Psoas muscle (tissue), 8 donors: ENCODE results near the gene SUMF1. TPM values are rescaled to one million over a fixed set of nuclear protein-coding genes. Genes with fewer than 3 reads are reported as not detected.

Source experiments
- ATAC-seq, 4 donors: fragments of 200-7000 bp; cut with Tn5 transposase; one replicate each; pipeline ENCODE4 v1.9.1; 2020; ENCODE audit warnings: moderate library complexity in 3 of 4, mild to moderate bottlenecking in 2 of 4
- DNase-seq, 2 donors: peaks; one replicate each; pipeline ENCODE4 v3.0.0-alpha.2; 2020
- H3K27ac ChIP-seq: fragments of 200-600 bp; one replicate; pipeline ENCODE4 v1.8.0; 2022
- H3K27me3 ChIP-seq, 3 donors: fragments of 200-600 bp in 1 of 3; one replicate each; pipeline versions ENCODE4 v1.6.1 to v1.8.0; 2013 to 2022; ENCODE audit warnings: low read length in 2 of 3, mild to moderate bottlenecking in 2 of 3, moderate library complexity in 1 of 3; ENCODE audit not compliant: insufficient read depth in 3 of 3
- H3K36me3 ChIP-seq, 2 donors: fragments of 200-600 bp in 1 of 2; one replicate each; pipeline versions ENCODE4 v1.6.1 to v1.8.0; 2013 to 2022; ENCODE audit warnings: low read depth in 1 of 2, mild to moderate bottlenecking in 1 of 2, moderate library complexity in 1 of 2; ENCODE audit not compliant: insufficient read depth in 1 of 2
- H3K4me1 ChIP-seq: fragments of 200-600 bp; one replicate; pipeline ENCODE4 v1.8.0; 2022
- H3K4me3 ChIP-seq: fragments of 200-600 bp; one replicate; pipeline ENCODE4 v1.8.0; 2022; ENCODE audit warnings: mild to moderate bottlenecking
- H3K9me3 ChIP-seq: fragments of 200-600 bp; one replicate; pipeline ENCODE4 v1.8.0; 2022
- CTCF ChIP-seq: fragments of 200-600 bp; IDR thresholded peaks from one replicate; pipeline ENCODE4 v1.8.0; 2022; ENCODE audit warnings: antibody characterized with exemption
- WGBS, 3 donors: extraction: QIAGEN DNeasy Blood & Tissue Kit; methylation state at CpG; one replicate each; pipeline versions ENCODE4 v1.1.6 to v1.1.7; 2013; 5-methylcytosine and 5-hydroxymethylcytosine counted together
- intact Hi-C, 2 donors: fragments of 100-400 bp; cut with DNase I; formaldehyde crosslinking; loops; one replicate each; pipeline versions ENCODE4 v1.11.0 to v1.14.2; 2022
- polyA plus RNA-seq, 3 donors: library from polyadenylated mRNA; stranded (reverse); fragments of 200-250 nt; gene quantifications; one replicate each; pipeline ENCODE4 v1.2.3, GENCODE V29; 2013
- total RNA-seq, 4 donors: library from RNA; stranded (reverse); fragmentation: NEBNext Ultra II Directional in 2 of 4; extraction: Animal tissue kit (Norgen Biotek cat#: 25700) in 2 of 4; gene quantifications; one replicate each; pipeline versions ENCODE4 v1.2.1 to v1.2.4, GENCODE V29; 2021 to 2023
- donor health status: healthy with polysubstance abuse.
- donor health status: DM: no; HTN: no; CAD: no; lungs with moderate emphysema.
- donor health status: Bipolar disorder and iron deficiency.
- donor health status: healthy.
- donor health status: DM: yes; HTN: yes; CAD: no.
- donor health status: DM: no; HTN: no; CAD: no.
- donor health status: DM: no; HTN: no; CAD: no.
- donor health status: DM: yes; HTN: yes; CAD: no.

The SUMF1 gene
- total and polyA plus RNA-seq, 7 donors = 3.0 to 7.6 (median 5.0) TPM

- intact Hi-C loops = no loop called here
- no peak for TF ChIP-seq CTCF
- Histone ChIP-seq H3K36me3 (no peaks in the 10 kb centered on the region), H3K4me3 (no peak overlapping the region), H3K4me1 (peaks cover 1% of the 10 kb centered on the region), H3K27me3 (no peaks in the 10 kb centered on the region), H3K9me3 (no peaks in the 10 kb centered on the region), H3K27ac (no peak overlapping the region)
- WGBS, 3 donors = 73 to 76% (median 73%) methylated on average over 3 of the region's 3 CpGs
- ATAC-seq (no peak), DNase-seq (no peak)
Measured at GRCh38 chr3:4426261-4426781, 40.7 kb downstream of the SUMF1 start.

GRCh38 chr3:4425707-4426106 is 41.4 kb downstream of the SUMF1 start:
- H3K27ac ChIP-seq = no peak overlapping the region
- TF ChIP-seq CTCF = no peak
- DNase-seq (no peak), ATAC-seq (no peak)
- H3K4me1 ChIP-seq = peaks cover 7% of the 10 kb centered on the region
- H3K4me3 ChIP-seq = no peak overlapping the region
- intact Hi-C loops = no loop called here
- H3K9me3 ChIP-seq = no peaks in the 10 kb centered on the region
- no peaks in the 10 kb centered on the region for H3K36me3 ChIP-seq
- H3K27me3 ChIP-seq = no peaks in the 10 kb centered on the region
- 82 to 94% (median 91%) methylated on average over 4 of the region's 4 CpGs for WGBS, 3 donors

- no peaks in the 10 kb centered on the region for H3K36me3 ChIP-seq
- peaks cover 8% of the 10 kb centered on the region for H3K4me1 ChIP-seq
- no peak for TF ChIP-seq CTCF
- H3K9me3 ChIP-seq = no peaks in the 10 kb centered on the region
- intact Hi-C loops = no loop called here
- H3K4me3 ChIP-seq = no peak overlapping the region
- no peak overlapping the region for H3K27ac ChIP-seq
- ATAC-seq = no peak
- no peak for DNase-seq
- no peaks in the 10 kb centered on the region for H3K27me3 ChIP-seq
Measured at GRCh38 chr3:4425055-4425454, 42.0 kb downstream of the SUMF1 start.

- Histone ChIP-seq H3K27ac (peak overlapping the region; percentile 31), H3K27me3 (no peaks in the 10 kb centered on the region)
- 71 to 90% (median 80%) methylated on average over 2 of the region's 2 CpGs for WGBS, 3 donors
Measured at GRCh38 chr3:4421121-4421520, 45.9 kb downstream of the SUMF1 start.

More at GRCh38 chr3:4421121-4421520, 45.9 kb downstream of the SUMF1 start:
- peaks cover 22% of the 10 kb centered on the region for H3K4me1 ChIP-seq
- H3K9me3 ChIP-seq = no peaks in the 10 kb centered on the region
- intact Hi-C loops = loop anchor here in 1 of 2 donors (5.0 kb wide), 1 partner anchor 71 kb away; the partner anchor contains the start of gene ITPR1
- DNase-seq (no peak), ATAC-seq (peak; percentile 57 to 79 (median 69))
- no peak for TF ChIP-seq CTCF
- H3K4me3 ChIP-seq = no peak overlapping the region
- no peaks in the 10 kb centered on the region for H3K36me3 ChIP-seq
